HG03432 (cell line): ENCODE data around the gene IGSF11.
"Not testable (repeated sequence)": the region's sequence is repeated elsewhere in the genome, so short reads cannot be mapped to it uniquely, and the experiment has no call there.

Source experiments
- ATAC-seq: cut with Tn5 transposase; IDR thresholded peaks from one replicate; pipeline ENCODE4 v1.9.1; 2021; ENCODE audit warnings: mild to moderate bottlenecking, moderate library complexity; ENCODE audit not compliant: unreplicated experiment

Gene IGSF11

DNA sequence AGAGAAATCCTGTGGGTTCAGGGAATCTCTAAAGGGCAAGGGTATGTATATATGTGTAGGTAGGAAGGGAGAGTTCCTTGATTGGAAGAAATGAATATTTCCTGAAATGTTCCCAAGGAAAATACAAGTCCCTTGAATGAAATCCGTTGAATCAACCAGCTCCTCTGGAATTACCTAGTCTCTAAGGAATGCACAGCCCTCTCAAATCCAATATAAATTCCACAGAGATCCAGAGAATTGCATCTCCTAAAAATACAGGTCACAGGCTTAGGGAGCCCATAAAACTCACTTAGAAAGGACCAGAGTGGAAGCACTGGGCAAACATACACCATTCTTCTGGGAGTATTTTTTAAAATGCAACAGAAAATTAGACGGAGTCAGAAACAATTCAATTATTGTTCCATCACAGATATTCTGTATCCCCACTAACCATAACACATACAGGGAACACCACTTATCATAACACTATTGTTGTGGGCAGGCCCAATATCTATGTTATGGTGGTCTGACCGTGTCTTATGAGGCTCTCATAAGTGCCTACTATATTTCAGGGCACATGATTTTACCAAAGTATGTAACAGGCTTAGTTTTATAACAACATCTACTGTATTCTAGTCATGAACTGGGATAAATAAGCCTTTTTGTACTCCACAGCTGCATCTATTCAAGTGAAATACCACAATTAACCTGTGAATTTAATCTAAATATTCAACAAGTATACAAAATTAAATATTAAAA is 43.7 kb downstream of the IGSF11 start:
- ATAC-seq, result no peak

DNA sequence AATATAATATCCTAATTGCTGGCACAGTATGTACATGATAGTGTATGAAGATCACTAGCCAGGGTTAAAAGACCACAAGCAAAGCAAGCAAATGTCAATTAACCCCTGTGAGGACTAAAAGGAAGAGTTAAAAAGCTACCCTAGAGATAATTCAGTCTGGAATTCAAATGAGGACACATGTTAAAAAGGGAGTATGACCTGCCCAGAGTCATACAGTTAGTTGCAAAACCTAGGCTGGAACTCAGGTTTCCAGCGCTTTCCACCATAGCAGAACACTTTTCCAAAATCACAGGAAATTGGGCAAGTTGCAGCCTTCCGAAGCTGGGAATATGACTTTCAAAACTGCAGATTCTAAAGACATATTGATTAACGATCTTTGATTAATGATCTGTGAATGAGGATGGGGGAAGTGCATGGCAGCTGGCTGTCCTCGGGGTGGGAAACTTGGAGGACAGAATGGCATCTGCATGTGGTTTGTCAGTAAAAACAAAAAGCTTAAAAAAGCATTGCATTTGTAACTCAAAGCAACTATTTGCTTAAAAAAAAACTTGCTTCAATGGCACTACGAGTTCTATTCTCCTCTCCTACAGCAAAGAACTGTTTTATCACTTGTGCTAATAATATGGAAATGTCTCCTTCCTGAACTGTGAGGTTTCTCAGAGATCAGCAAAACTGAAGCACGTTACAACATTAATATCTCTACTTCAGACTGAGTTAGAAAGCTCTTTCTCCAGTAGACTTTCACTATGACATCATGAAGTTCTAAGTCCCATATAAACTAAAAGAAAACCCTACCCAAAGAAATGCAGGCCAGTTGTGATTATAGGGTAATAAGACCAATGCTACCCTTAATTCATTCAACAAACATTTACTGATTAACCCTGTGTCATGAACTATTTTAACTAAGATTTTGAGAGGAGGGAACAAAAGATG is 46.2 kb downstream of the IGSF11 start:
- no peak for ATAC-seq

DNA sequence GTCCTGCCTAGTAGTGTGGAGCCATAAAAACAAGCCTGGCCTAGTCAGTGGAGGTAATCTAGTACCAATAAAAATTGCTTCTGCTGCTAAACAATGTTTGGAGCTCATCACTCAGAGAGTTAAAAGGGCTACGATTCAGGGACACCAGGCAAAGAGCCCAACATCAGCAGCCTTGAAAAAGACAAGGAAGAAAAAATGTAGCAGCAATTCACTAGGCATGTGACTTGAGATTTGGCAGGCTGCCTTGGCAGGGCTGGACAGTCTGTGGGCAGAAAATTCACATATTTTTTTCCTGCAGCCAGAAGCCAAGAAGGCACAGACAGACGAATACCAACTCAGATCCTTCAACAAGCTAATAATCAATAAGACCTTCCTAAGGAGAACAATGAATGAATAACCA is 47.2 kb downstream of the IGSF11 start:
- no peak for ATAC-seq

DNA sequence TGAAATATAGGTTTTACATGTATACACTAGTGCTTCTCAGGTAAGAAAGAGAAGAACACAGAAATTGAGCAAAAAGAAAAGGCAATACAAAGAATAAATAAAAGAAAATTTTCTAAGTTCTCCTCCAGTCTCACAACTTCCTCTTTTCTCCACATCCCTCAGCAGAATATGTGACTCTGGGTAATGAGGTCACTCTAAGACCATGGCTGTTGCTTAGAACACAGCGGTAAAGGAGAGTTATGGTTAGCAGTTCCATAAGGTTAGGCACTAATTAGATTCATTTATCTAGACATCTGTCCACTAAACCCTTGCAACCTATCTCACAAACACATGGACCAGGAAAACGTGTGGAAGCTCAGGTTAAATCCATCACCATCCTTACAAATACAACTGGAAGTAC is 47.9 kb downstream of the IGSF11 start:
- ATAC-seq, result no peak

DNA sequence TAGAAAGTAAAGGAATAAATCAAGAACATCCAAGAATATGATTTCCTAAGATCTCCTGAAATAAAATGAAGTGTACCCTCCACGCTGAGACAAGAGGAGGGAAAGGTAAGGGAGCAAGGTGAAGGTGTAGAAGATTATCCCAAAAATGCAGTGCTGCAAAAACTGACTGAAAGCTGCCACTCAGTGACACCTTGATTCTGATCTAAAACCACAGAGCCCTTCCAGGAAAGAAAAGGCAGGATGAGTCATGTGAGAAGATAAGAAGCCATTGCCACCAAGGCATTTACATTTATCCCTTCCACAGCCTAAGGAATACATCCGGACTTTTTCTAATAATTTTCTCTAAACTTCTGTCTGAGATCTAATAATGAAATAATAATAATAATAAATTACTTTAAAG is 49.9 kb downstream of the IGSF11 start:
- ATAC-seq, result no peak

DNA sequence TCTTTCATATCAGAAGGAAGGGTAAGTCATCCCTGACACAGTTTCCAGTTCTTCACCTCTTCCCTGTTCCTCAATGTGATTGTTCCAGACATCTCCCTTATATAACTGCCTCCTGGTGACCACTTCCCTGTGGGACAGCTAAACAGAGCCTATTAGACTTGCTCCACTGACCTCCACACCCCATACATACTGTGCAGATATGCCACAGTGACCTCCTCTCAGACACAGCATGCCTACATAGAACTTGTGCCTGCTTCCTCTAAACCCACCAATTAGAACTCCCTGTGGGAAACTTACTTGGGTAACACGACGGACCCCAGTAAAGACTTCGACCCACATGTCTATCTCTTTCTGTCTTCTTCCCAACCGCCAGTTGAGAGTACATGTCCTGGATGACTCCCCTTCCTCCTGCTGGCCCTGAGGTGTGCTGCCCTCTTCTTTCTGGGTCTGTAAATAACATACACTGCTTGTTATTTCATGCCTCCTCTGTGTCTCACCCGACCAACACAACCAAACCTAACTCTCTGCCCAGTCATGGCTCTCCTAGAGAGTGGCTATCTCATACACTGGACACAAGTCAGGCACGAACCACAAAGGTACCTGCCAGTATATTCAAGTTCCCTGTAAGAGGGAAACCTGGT is 53.0 kb downstream of the IGSF11 start:
- ATAC-seq, result no peak

DNA sequence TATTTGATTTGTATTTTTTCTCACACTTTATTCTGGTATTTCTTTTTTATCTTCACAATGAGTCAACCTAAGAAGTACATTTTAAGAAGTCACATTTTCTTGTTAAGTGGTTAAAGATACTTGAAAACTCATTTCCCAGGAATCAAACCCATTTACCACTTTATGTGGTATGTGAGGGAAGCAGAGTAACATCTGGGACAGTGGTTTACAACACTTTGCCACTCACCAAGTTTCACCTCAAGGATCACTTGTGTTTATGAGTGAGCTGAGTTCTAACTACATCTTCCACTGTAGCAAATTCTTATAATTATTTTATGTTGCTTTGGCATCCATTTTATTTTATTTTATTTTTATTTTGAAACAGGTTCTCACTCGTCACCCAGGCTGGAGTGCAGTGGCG is 53.8 kb downstream of the IGSF11 start:
- ATAC-seq, result no peak

DNA sequence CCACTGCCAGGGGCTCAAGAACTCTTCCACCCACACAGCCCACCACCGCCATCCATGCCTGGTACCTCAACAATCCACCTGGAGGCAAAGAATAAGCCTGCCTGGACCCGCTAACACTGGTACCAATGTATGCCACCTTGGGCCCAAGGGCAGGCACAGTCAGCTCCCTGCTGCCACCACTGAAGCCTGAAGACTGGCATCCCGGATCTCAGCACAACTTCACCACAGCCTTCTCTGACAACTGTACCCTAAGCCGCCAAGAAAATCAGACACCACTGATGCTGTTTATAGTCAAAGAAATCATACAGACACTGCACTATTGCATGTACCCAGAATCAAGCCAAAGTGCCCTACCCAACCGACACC is 56.3 kb downstream of the IGSF11 start:
- no peak for ATAC-seq

DNA sequence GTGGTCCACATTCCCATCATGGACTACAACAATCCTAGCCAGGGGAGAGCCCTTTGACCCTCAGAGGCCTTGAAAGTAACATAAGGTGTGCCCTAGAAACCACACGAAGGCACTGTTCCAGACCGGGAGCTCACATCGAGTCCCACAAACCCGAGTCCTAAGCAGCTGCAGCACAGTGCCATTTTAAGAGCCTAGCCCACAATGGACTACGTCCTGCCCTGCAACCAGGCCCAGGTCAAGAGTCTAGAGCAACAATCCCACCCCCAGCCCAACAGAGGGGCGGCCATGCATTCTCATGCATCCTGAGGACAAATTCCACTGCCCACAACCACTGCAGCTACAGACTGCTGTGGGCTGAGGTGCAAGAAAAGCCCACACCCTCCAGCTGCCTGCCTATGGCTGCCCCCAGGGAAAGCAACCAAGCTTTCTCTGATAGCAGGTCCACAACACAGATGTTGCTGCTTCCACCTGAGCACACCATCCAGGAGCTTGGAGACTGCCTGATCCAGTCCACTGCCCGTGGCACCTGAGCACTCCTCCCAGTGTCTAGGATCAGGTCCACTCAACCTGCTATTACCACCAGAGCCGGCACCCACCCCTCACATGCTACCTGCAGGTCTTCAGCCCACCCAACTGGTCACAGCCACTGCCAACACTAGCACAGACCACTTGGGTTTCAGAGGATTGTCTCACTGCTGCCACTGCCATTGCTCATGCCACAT is 56.8 kb downstream of the IGSF11 start:
- ATAC-seq, result no peak

DNA sequence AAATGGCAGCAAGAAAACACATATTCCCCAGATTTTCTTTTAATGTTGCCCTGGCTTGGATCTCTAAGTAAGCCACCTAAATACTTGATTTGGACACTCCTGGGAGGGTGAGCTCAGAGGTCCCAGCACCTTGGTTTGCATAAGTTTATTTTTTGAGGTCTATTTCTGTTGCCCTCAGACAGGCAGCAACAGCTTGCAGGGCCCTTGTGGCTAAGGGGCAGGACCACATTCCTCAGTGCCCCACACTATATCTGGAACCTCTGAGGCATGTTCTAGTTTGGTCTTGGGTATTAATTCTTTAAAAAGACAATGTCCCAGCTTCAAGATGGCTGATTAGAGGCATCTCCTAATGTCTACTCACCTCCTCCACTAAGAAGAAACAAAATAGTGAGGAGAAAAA is 57.5 kb downstream of the IGSF11 start:
- no peak for ATAC-seq

DNA sequence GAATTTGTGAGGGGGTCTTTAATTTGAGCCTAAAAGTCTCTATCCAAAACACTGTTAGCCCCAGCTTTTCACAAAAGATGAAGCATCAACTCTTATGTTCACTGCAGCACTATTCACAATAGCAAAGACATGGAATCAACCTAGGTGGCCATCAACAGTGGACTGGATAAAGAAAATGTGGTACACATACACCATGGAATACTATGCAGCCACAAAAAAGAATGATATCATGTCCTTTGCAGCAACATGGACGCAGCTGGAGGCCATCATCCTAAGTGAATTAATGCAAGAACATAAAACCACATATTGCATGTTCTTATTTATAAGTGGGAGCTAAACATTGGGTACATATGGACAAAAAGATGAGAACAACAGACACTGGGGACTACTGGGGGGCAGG is 59.2 kb downstream of the IGSF11 start:
- ATAC-seq, result not testable (repeated sequence)

DNA sequence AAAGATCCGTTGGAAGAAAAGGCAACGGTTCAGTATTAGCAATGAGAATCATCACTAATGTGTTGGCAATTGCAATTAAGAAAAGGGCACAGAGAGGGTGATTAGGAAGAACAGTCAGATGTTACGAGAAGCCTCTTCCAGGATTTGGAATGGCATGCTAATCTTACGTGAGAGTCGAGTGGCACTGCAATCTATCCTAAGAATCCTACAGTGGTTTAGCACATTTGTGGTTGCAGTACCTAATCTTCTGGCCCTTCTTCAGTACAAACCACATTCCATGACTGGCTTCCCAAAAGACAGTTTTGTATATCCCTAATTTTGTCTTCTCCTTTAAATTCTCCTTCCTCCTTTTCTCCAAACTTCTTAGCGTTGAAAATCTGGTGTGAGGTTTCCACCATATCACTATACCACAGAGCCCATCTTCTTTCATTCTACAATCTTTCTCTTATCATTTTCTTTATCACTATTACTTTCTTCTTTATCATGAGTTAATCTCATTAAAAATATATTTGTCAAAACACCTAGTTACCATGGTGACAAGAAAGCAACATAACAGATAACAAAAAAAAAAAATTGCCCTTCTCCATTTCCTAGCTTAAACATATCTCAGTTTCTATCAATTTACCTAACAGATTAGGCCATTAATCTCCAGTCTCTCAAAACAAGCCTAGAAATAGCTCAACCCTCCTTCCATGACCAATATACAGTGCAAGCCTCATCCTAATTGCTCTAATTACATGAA is 60.1 kb downstream of the IGSF11 start:
- no peak for ATAC-seq

DNA sequence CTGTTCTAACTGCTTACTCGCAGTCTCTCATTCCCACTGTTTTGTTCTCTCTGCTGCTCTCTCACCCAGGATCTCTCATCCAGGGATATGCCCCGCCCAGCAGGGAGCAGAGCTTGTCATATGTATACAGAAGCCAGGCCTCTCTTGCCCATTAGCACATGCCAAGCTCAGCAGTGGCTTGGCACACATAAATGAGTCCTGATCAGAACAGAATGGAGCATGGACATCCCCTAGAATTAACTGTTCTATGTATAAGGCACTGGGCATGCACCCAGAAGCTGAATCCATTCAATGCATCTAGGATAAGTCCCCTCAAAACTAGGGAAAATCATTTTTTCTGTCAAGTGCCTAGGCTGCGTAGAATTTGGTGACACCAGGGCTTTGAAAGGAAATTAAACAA is 61.6 kb downstream of the IGSF11 start:
- no peak for ATAC-seq

DNA sequence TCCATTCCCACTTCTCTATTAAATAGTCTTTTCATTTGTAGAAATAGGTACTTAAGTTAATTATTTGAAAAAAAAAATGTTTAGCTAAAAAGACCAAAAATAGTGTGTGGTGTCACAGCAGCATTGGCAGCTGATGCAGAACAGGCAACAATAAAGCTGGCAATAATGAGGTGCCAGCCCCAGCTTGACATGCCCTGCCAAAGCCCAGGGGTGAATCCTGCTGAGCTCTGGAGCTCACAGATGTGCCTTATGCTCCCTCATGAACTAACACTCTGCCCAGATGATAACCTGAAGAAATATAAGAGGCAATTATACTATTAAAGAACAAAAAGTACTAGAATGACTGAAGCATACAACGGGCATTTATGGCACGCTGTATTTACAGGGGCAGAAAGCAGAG is 63.8 kb downstream of the IGSF11 start:
- ATAC-seq, result no peak

DNA sequence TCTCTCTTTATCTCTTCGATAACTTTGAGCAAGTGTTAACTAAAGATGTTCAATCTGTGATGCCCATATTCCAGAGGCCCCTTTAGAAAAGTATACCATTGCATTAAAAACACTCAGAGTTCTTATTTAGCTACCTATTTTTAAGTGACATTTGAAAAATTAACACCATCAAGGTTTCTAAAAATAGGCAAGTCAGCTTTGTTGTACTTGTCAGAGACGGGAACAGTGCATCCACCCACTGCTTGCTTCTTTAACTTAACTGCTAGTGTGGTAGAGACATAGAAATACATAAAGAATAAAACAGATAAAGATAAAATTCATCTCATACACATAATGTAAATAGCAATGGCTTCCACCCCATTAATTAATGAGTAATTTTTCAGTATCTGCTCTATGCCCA is 66.0 kb downstream of the IGSF11 start:
- no peak for ATAC-seq

DNA sequence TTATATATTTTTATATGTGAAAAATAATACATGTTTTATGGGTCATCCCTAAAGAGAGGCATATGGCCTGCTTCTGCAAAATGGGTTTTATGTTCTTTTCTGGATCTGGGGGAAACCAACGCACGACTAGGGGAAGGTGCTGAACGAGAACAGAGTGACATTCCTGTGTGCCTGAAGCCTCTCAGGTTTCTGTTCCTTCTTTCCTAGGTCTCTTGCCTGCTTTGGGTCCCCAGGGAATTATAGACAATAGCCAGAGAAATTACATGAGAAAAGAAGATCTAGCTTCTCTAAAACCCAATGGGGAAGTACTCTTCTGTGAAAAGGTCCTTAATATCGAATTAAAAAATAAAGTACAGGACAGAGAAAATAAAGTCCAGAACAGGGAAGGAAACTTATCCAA is 66.5 kb downstream of the IGSF11 start:
- no peak for ATAC-seq

DNA sequence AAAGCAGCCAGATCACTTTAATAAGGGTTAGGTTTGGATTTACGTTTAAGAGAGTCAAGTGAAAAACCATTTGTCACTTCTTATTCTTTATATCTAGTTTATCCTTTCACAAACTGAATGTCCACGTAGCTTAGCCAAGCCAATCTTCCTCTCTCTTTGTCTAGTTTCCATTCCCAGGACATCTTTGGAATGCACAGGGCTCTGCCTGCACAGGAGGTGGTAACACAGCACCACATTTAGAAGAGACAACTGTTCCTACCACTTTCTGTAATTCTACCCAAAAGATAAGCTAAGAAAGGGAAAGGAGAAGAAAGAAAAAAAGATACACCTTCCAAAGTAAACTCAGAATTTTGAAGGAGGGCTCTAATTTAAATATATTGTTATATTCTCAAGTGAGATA is 67.9 kb downstream of the IGSF11 start:
- no peak for ATAC-seq

DNA sequence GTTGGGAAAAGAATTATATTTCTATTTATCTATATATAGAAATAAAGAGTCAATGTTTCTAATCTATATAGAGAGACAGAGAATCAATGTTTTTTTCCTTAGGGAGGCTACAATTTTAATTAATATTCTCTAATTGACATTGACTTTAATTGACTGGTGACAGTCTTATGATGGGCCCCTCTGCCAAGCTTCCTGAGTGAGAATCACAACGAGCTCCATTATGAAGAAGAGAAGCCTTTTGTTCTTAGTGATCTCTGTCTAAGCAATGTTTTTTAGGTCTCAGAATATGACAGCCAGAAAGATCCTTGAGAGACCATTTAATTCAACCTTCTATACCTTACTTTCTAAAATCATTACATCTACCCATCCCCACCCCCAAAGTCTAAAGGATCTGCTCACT is 70.9 kb downstream of the IGSF11 start:
- no peak for ATAC-seq

DNA sequence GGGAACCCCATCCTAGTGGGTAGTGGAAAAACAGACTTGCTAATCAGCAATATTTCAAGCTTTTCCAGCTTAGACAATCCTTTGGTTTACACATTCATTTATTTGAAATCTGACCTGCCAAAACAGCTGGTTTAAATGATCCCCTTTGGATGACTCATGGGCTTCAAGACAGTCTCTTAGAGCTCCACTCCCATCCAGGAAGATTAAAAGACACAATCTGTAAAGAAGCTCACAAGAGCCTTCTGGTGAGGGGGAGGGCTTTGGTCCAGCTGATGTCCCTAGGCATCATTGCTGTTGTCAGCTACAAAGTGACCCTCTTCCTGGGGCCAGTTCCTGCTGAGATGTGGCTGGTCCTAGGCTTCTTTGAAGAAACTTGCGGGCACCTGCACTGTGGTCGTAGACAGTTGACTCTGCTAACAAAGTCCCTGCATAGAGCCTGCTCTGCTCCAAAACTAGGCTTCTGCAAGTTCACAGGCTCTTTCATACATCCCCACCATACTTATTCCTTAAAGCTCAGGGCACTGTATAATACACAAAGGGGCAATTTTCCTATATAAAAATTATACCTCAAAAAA is 73.7 kb downstream of the IGSF11 start:
- ATAC-seq, result no peak

DNA sequence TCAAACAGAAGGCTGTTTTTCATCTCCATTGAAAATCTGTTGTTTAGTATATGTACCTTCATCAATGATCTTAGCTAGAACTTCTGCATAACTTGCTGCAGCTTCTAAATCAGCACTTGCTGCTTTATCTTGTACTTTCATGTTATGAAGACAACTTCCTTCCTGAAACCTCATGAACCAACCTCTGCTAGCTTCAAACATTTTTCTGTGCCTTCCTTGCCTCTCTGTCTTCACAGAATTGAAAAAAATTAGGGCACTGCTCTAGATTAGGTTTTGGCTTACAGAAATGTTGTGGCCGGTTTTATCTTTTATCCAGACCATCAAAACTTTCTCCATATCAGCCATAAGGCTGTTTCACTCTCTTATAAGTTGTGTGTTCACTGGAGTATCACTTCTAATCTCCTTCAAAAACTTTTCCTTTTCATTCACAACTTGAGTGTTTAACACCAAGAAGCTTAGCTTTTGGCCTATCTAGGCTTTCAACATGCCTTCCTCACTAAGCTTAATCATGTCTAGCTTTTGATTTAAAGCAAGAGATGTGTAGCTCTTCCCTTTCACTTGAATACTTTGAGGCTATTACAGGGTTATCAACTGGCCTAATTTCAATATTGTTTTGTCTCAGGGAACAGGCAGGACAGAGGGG is 78.6 kb downstream of the IGSF11 start:
- no peak for ATAC-seq
